GM12878 (cell line): Measurements from ENCODE around the gene TUBB3. TPM values are rescaled to one million over a fixed set of nuclear protein-coding genes. Genes with fewer than 3 reads are reported as not detected.

Source experiments
- ATAC-seq: fragments of 200-7000 bp; cut with Tn5 transposase; 3 replicates; pipeline ENCODE4 v1.9.1; 2020; ENCODE audit warnings: mild to moderate bottlenecking, moderate library complexity
- BruUV-seq: library from RNA; stranded (reverse); fragments of 400-500 nt; replicated peaks from 2 replicates; lab custom pipeline; 2021; lab: Mats Ljungman, UMichigan
- CTCF ChIA-PET: fragments of 300-600 bp; sonication (Branson Sonifier 250); formaldehyde crosslinking; extraction: SDS; loops from one replicate; lab custom pipeline; 2021; ENCODE audit warnings: inconsistent platforms; lab: Yijun Ruan, JAX
- POLR2A ChIA-PET: fragments of 350-600 bp; formaldehyde crosslinking; extraction: SDS; loops from one replicate; lab custom pipeline; 2021; ENCODE audit warnings: inconsistent platforms; lab: Charles Lee
- RAD21 ChIA-PET: fragments of 300-600 bp; sonication (Branson Sonifier 250); formaldehyde crosslinking; loops from one replicate; lab custom pipeline; 2023; ENCODE audit warnings: antibody characterized with exemption; ENCODE audit not compliant: unreplicated experiment; lab: Charles Lee
- SMC1A ChIA-PET: fragments of 300-600 bp; sonication (Branson Sonifier 250); formaldehyde crosslinking; loops from one replicate; lab custom pipeline; 2023; ENCODE audit not compliant: unreplicated experiment, uncharacterized antibody; lab: Charles Lee
- DNase-seq: peaks from one replicate; pipeline ENCODE4 v3.0.0-alpha.2; 2011; ENCODE audit warnings: low read depth, low spot score
- FAIRE-seq: peaks from 3 replicates; lab custom pipeline; 2011; peaks lifted over from hg19 to GRCh38; lab: Jason Lieb, UNC
- H2AFZ ChIP-seq: 2 replicates; pipeline ENCODE4 v1.6.0; 2011; ENCODE audit warnings: low read depth, low read length, control low read depth; ENCODE audit not compliant: control insufficient read depth
- H3K27ac ChIP-seq: 2 replicates; pipeline ENCODE4 v1.5.1; 2011; ENCODE audit warnings: control low read depth; ENCODE audit not compliant: control insufficient read depth, insufficient read depth
- H3K27me3 ChIP-seq, 2 experiments: replicated peaks in 1 of 2; 2 replicates each; pipeline versions ENCODE4 v1.6.0 to v1.6.1; 2011; ENCODE audit warnings: low read length in 1 of 2; ENCODE audit not compliant: control insufficient read depth in 2 of 2, insufficient read depth in 2 of 2
- H3K36me3 ChIP-seq, 2 experiments: 2 replicates each; pipeline ENCODE4 v1.5.1; 2011; ENCODE audit warnings: low read length in 1 of 2; ENCODE audit not compliant: control insufficient read depth in 2 of 2, insufficient read depth in 2 of 2
- H3K4me1 ChIP-seq: 2 replicates; pipeline ENCODE4 v1.6.1; 2011; ENCODE audit warnings: mild to moderate bottlenecking, low read length, moderate library complexity, mixed read lengths; ENCODE audit not compliant: control insufficient read depth, insufficient read depth
- H3K4me2 ChIP-seq: 2 replicates; pipeline ENCODE4 v1.6.0; 2011; ENCODE audit warnings: control low read depth; ENCODE audit not compliant: control insufficient read depth, insufficient read depth
- H3K4me3 ChIP-seq: fragments of 200-600 bp; sonication (generic); 2 replicates; pipeline ENCODE4 v1.5.1; 2016
- H3K79me2 ChIP-seq: 2 replicates; pipeline ENCODE4 v1.6.0; 2011; ENCODE audit warnings: low read length; ENCODE audit not compliant: control insufficient read depth, insufficient read depth
- H3K9ac ChIP-seq: 2 replicates; pipeline ENCODE4 v1.8.0; 2011; ENCODE audit warnings: low read length, control low read depth, mixed read lengths; ENCODE audit not compliant: control insufficient read depth, insufficient read depth
- H3K9me3 ChIP-seq: replicated peaks from 3 replicates; pipeline ENCODE4 v1.5.1; 2011; ENCODE audit warnings: mild to moderate bottlenecking, low read length; ENCODE audit not compliant: control insufficient read depth, insufficient read depth
- H4K20me1 ChIP-seq: 2 replicates; pipeline ENCODE4 v1.6.0; 2011; ENCODE audit not compliant: control insufficient read depth, insufficient read depth
- BCLAF1 ChIP-seq: fragments of 450-650 bp; IDR thresholded peaks from 2 replicates; pipeline ENCODE4 v1.6.1; 2017; ENCODE audit warnings: antibody characterized with exemption, mild to moderate bottlenecking, moderate library complexity
- CREB1 ChIP-seq: IDR thresholded peaks from 2 replicates; pipeline ENCODE4 v1.6.1; 2012; ENCODE audit warnings: low read depth, mild to moderate bottlenecking, inconsistent platforms
- IKZF1 ChIP-seq: fragments of 450-650 bp; conservative IDR thresholded peaks from 2 replicates; pipeline ENCODE4 v1.6.1; 2017; ENCODE audit warnings: antibody characterized with exemption, mild to moderate bottlenecking
- NR2C1 ChIP-seq: fragments of 450-650 bp; IDR thresholded peaks from 2 replicates; pipeline ENCODE4 v1.6.1; 2017; ENCODE audit warnings: antibody characterized with exemption, mild to moderate bottlenecking, moderate library complexity
- RBBP5 ChIP-seq: fragments of 200-600 bp; sonication (generic); conservative IDR thresholded peaks from 2 replicates; pipeline ENCODE4 v1.6.1; 2016
- REST ChIP-seq: IDR thresholded peaks from 2 replicates; pipeline ENCODE4 v1.6.1; 2012; ENCODE audit warnings: mild to moderate bottlenecking, low read depth, low read length
- TCF7 ChIP-seq: IDR thresholded peaks from 2 replicates; pipeline ENCODE4 v1.6.1; 2014; ENCODE audit warnings: antibody characterized with exemption, borderline replicate concordance
- ZNF24 ChIP-seq: fragments of 450-650 bp; IDR thresholded peaks from 2 replicates; pipeline ENCODE4 v1.6.1; 2017; ENCODE audit warnings: antibody characterized with exemption, mild to moderate bottlenecking
- ZSCAN29 ChIP-seq: fragments of 450-650 bp; IDR thresholded peaks from 2 replicates; pipeline ENCODE4 v1.6.1; 2017; ENCODE audit warnings: mild to moderate bottlenecking, moderate library complexity
- WGBS: methylation state at CpG from one replicate; pipeline ENCODE4 v1.1.6; 2016; ENCODE audit warnings: low lambda C conversion rate; ENCODE audit not compliant: insufficient replicate concordance, insufficient coverage; ENCODE audit errors: missing lambda C conversion rate; 5-methylcytosine and 5-hydroxymethylcytosine counted together
- in situ Hi-C: fragments of 300-500 bp; cut with MboI; formaldehyde crosslinking; loops from 9 replicates; pipeline ENCODE4 v1.14.3; 2018; ENCODE audit warnings: mixed read lengths
- intact Hi-C: fragments of 100-400 bp; cut with micrococcal nuclease; formaldehyde crosslinking; loops from one replicate; pipeline ENCODE4 v1.14.2; 2022; ENCODE audit not compliant: unreplicated experiment
- polyA plus RNA-seq, 11 experiments: library from polyadenylated mRNA; depleted of rRNA in 4 of 11; unstranded in 6 of 11; stranded (reverse) in 5 of 11; fragments of >200 nt; fragmentation: Nextera tagmentation in 4 of 11; fragmentation: Illumina TruSeq in 1 of 11; extraction: Ambion mirVana in 4 of 11; extraction: Trizol in 1 of 11; gene quantifications; 1 replicate in 1 of 11; 2 replicates in 10 of 11; pipeline versions ENCODE4 v1.2.1 to v1.2.3, GENCODE V29; 2011 to 2016; ENCODE audit warnings: inconsistent platforms in 2 of 11, missing spikeins in 2 of 11, low read depth in 1 of 11
- total RNA-seq, 4 experiments: library from RNA; depleted of rRNA in 3 of 4; stranded (reverse); fragments of >200 nt in 3 of 4; fragmentation: Illumina TruSeq in 1 of 4; extraction: Trizol in 1 of 4; gene quantifications; 2 replicates each; pipeline versions ENCODE4 v1.2.1 to v1.2.3, GENCODE V29; 2013 to 2021

The TUBB3 gene
- total and polyA plus RNA-seq, 10 of the 15 experiments (the other 5 are each of a cell fraction or from before 2014, with no cell fraction given): 0.09 to 2.5 (median 0.58) TPM; not detected in 1

- H3K27ac ChIP-seq: no peak overlapping the region
- ChIA-PET CTCF (interaction anchor here (0.7 kb wide), 1 partner anchor 15 kb away, joined by 4 read pairs; no protein-coding TSS in a partner anchor), RAD21 (no interaction called here), SMC1A (interaction anchor here (0.9 kb wide), 1 partner anchor 14 kb away, joined by 4 read pairs; no protein-coding TSS in a partner anchor), POLR2A (interaction anchor here (0.7 kb wide), 1 partner anchor 1519 kb away, joined by 3 read pairs; no protein-coding TSS in a partner anchor)
- TF ChIP-seq IKZF1 (no peak), REST (no peak), CREB1 (no peak), NR2C1 (no peak), BCLAF1 (no peak), RBBP5 (no peak), ZNF24 (no peak), ZSCAN29 (no peak), TCF7 (no peak)
- H3K4me1 ChIP-seq: no peaks in the 10 kb centered on the region
- no peak overlapping the region for H2AFZ ChIP-seq
- DNase-seq (no peak), ATAC-seq (no peak), FAIRE-seq (no peak)
- H3K9me3 ChIP-seq: no peaks in the 10 kb centered on the region
- no peak overlapping the region for H3K4me3 ChIP-seq
- intact Hi-C loops (no loop called here), in situ Hi-C loops (no loop called here)
- H3K4me2 ChIP-seq: no peak overlapping the region
- no peaks in the 10 kb centered on the region for H3K27me3 ChIP-seq
- TSS peak; percentile 50 for BruUV-seq
- H4K20me1 ChIP-seq: no peaks in the 10 kb centered on the region
- peaks cover 25 to 33% of the 10 kb centered on the region in 2 experiments for H3K36me3 ChIP-seq
- 91% methylated on average over 10 of the region's 10 CpGs for WGBS
- H3K9ac ChIP-seq: no peak overlapping the region
- no peaks in the 10 kb centered on the region for H3K79me2 ChIP-seq
Measured at GRCh38 chr16:89985219-89985618, 62.1 kb downstream of the TUBB3 start.

Other genes starting within 250 kb of the TUBB3 start
Only the 7 nearest of the 11 such genes appear.
- 46.8 and 57.7 TPM in 2 replicates for gene FANCA, start 106.7 kb upstream of the TUBB3 start, total RNA-seq (2014; rRNA removed)
- 32.0 and 32.1 TPM in 2 replicates for gene FANCA, start 106.7 kb upstream of the TUBB3 start, total RNA-seq (2014; rRNA removed; fragmentation: Illumina TruSeq; extraction: Trizol)
- 64.3 and 84.5 TPM in 2 replicates for gene FANCA, start 106.7 kb upstream of the TUBB3 start, total RNA-seq (2021)
- gene FANCA, start 106.7 kb upstream of the TUBB3 start, polyA plus RNA-seq (2011; rRNA removed): 35.5 and 57.6 TPM in 2 replicates
- gene FANCA, start 106.7 kb upstream of the TUBB3 start, polyA plus RNA-seq (2014; fragmentation: Illumina TruSeq; extraction: Trizol): 30.6 and 54.3 TPM in 2 replicates
- 1 to 10 TPM; 4.7 to 6.9 TPM for gene FANCA, start 106.7 kb upstream of the TUBB3 start, polyA plus RNA-seq (2014; fragmentation: Nextera tagmentation; extraction: Ambion mirVana)
- 79.6 and 95.9 TPM in 2 replicates for gene FANCA, start 106.7 kb upstream of the TUBB3 start, polyA plus RNA-seq (2014; rRNA removed)
- 10 to 100 TPM; 50.4 to 53.4 TPM for gene FANCA, start 106.7 kb upstream of the TUBB3 start, polyA plus RNA-seq (2016; fragmentation: Nextera tagmentation; extraction: Ambion mirVana)
- gene SPIRE2, start 94.9 kb upstream of the TUBB3 start, total RNA-seq (2014; rRNA removed): 0.05 and 0.23 TPM in 2 replicates
- 0.27 and 0.32 TPM in 2 replicates for gene SPIRE2, start 94.9 kb upstream of the TUBB3 start, total RNA-seq (2014; rRNA removed; fragmentation: Illumina TruSeq; extraction: Trizol)
- gene SPIRE2, start 94.9 kb upstream of the TUBB3 start, total RNA-seq (2021): 0.35 and 0.64 TPM in 2 replicates
- 0.04 TPM in 1 of 2 replicates, not detected in the other for gene SPIRE2, start 94.9 kb upstream of the TUBB3 start, polyA plus RNA-seq (2011; rRNA removed)
- gene SPIRE2, start 94.9 kb upstream of the TUBB3 start, polyA plus RNA-seq (2014; fragmentation: Illumina TruSeq; extraction: Trizol): 0.46 and 0.52 TPM in 2 replicates
- under 1 TPM; 0.03 to 0.18 TPM for gene SPIRE2, start 94.9 kb upstream of the TUBB3 start, polyA plus RNA-seq (2014; fragmentation: Nextera tagmentation; extraction: Ambion mirVana)
- 0.05 and 0.28 TPM in 2 replicates for gene SPIRE2, start 94.9 kb upstream of the TUBB3 start, polyA plus RNA-seq (2014; rRNA removed)
- under 1 TPM in 1 of 2 experiments, not detected in 1; 0.56 TPM for gene SPIRE2, start 94.9 kb upstream of the TUBB3 start, polyA plus RNA-seq (2016; fragmentation: Nextera tagmentation; extraction: Ambion mirVana)
- 92.1 and 102 TPM in 2 replicates for gene TCF25, start 49.8 kb upstream of the TUBB3 start, total RNA-seq (2014; rRNA removed)
- gene TCF25, start 49.8 kb upstream of the TUBB3 start, total RNA-seq (2014; rRNA removed; fragmentation: Illumina TruSeq; extraction: Trizol): 47.1 and 52.7 TPM in 2 replicates
- 110 and 130 TPM in 2 replicates for gene TCF25, start 49.8 kb upstream of the TUBB3 start, total RNA-seq (2021)
- gene TCF25, start 49.8 kb upstream of the TUBB3 start, polyA plus RNA-seq (2011; rRNA removed): 70.2 and 87.7 TPM in 2 replicates
- gene TCF25, start 49.8 kb upstream of the TUBB3 start, polyA plus RNA-seq (2014; fragmentation: Illumina TruSeq; extraction: Trizol): 42.7 and 82.1 TPM in 2 replicates
- gene TCF25, start 49.8 kb upstream of the TUBB3 start, polyA plus RNA-seq (2014; fragmentation: Nextera tagmentation; extraction: Ambion mirVana): 10 to 100 TPM in 1 of 2 experiments, 1 to 10 TPM in 1; 8.4 to 22.5 TPM
- gene TCF25, start 49.8 kb upstream of the TUBB3 start, polyA plus RNA-seq (2014; rRNA removed): 119 and 124 TPM in 2 replicates
- 10 to 100 TPM; 91.1 to 96.6 TPM for gene TCF25, start 49.8 kb upstream of the TUBB3 start, polyA plus RNA-seq (2016; fragmentation: Nextera tagmentation; extraction: Ambion mirVana)
- gene MC1R, start 4.5 kb upstream of the TUBB3 start, total RNA-seq (2014; rRNA removed): 0.60 and 0.62 TPM in 2 replicates
- gene MC1R, start 4.5 kb upstream of the TUBB3 start, total RNA-seq (2014; rRNA removed; fragmentation: Illumina TruSeq; extraction: Trizol): 0.28 and 0.40 TPM in 2 replicates
- gene MC1R, start 4.5 kb upstream of the TUBB3 start, total RNA-seq (2021): 0.72 and 1.3 TPM in 2 replicates
- 0.68 and 1.0 TPM in 2 replicates for gene MC1R, start 4.5 kb upstream of the TUBB3 start, polyA plus RNA-seq (2011; rRNA removed)
- gene MC1R, start 4.5 kb upstream of the TUBB3 start, polyA plus RNA-seq (2014; fragmentation: Illumina TruSeq; extraction: Trizol): 0.50 TPM in 1 of 2 replicates, not detected in the other
- gene MC1R, start 4.5 kb upstream of the TUBB3 start, polyA plus RNA-seq (2014; fragmentation: Nextera tagmentation; extraction: Ambion mirVana): under 1 TPM; 0.06 to 0.07 TPM
- gene MC1R, start 4.5 kb upstream of the TUBB3 start, polyA plus RNA-seq (2014; rRNA removed): 1.8 and 2.3 TPM in 2 replicates
- under 1 TPM; 0.18 to 0.40 TPM for gene MC1R, start 4.5 kb upstream of the TUBB3 start, polyA plus RNA-seq (2016; fragmentation: Nextera tagmentation; extraction: Ambion mirVana)
- 88.3 and 98.2 TPM in 2 replicates for gene DEF8, start 25.4 kb downstream of the TUBB3 start, total RNA-seq (2014; rRNA removed)
- gene DEF8, start 25.4 kb downstream of the TUBB3 start, total RNA-seq (2014; rRNA removed; fragmentation: Illumina TruSeq; extraction: Trizol): 35.3 and 38.6 TPM in 2 replicates
- gene DEF8, start 25.4 kb downstream of the TUBB3 start, total RNA-seq (2021): 63.8 and 72.1 TPM in 2 replicates
- gene DEF8, start 25.4 kb downstream of the TUBB3 start, polyA plus RNA-seq (2011; rRNA removed): 14.4 and 27.9 TPM in 2 replicates
- gene DEF8, start 25.4 kb downstream of the TUBB3 start, polyA plus RNA-seq (2014; fragmentation: Illumina TruSeq; extraction: Trizol): 13.5 and 28.8 TPM in 2 replicates
- 10 to 100 TPM; 17.0 to 33.5 TPM for gene DEF8, start 25.4 kb downstream of the TUBB3 start, polyA plus RNA-seq (2014; fragmentation: Nextera tagmentation; extraction: Ambion mirVana)
- 80.6 and 124 TPM in 2 replicates for gene DEF8, start 25.4 kb downstream of the TUBB3 start, polyA plus RNA-seq (2014; rRNA removed)
- 10 to 100 TPM; 63.2 to 64.1 TPM for gene DEF8, start 25.4 kb downstream of the TUBB3 start, polyA plus RNA-seq (2016; fragmentation: Nextera tagmentation; extraction: Ambion mirVana)
- gene DBNDD1, start 96.1 kb downstream of the TUBB3 start, total RNA-seq (2014; rRNA removed): 0.45 and 0.54 TPM in 2 replicates
- gene DBNDD1, start 96.1 kb downstream of the TUBB3 start, total RNA-seq (2014; rRNA removed; fragmentation: Illumina TruSeq; extraction: Trizol): 0.63 and 0.92 TPM in 2 replicates
- gene DBNDD1, start 96.1 kb downstream of the TUBB3 start, total RNA-seq (2021): 1.3 and 1.5 TPM in 2 replicates
- 2.8 and 4.6 TPM in 2 replicates for gene DBNDD1, start 96.1 kb downstream of the TUBB3 start, polyA plus RNA-seq (2011; rRNA removed)
- 0.70 and 0.91 TPM in 2 replicates for gene DBNDD1, start 96.1 kb downstream of the TUBB3 start, polyA plus RNA-seq (2014; fragmentation: Illumina TruSeq; extraction: Trizol)
- gene DBNDD1, start 96.1 kb downstream of the TUBB3 start, polyA plus RNA-seq (2014; fragmentation: Nextera tagmentation; extraction: Ambion mirVana): under 1 TPM; 0.06 to 0.09 TPM
- gene DBNDD1, start 96.1 kb downstream of the TUBB3 start, polyA plus RNA-seq (2014; rRNA removed): 1.4 and 2.4 TPM in 2 replicates
- gene DBNDD1, start 96.1 kb downstream of the TUBB3 start, polyA plus RNA-seq (2016; fragmentation: Nextera tagmentation; extraction: Ambion mirVana): under 1 TPM; 0.28 to 0.48 TPM
- gene PRDM7, start 154.0 kb downstream of the TUBB3 start, total RNA-seq (2014; rRNA removed): not detected in 2 replicates
- gene PRDM7, start 154.0 kb downstream of the TUBB3 start, total RNA-seq (2014; rRNA removed; fragmentation: Illumina TruSeq; extraction: Trizol): not detected in 2 replicates
- gene PRDM7, start 154.0 kb downstream of the TUBB3 start, total RNA-seq (2021): not detected in 2 replicates
- not detected in 2 replicates for gene PRDM7, start 154.0 kb downstream of the TUBB3 start, polyA plus RNA-seq (2011; rRNA removed)
- not detected in 2 replicates for gene PRDM7, start 154.0 kb downstream of the TUBB3 start, polyA plus RNA-seq (2014; fragmentation: Illumina TruSeq; extraction: Trizol)
- not detected for gene PRDM7, start 154.0 kb downstream of the TUBB3 start, polyA plus RNA-seq (2014; fragmentation: Nextera tagmentation; extraction: Ambion mirVana)
- not detected in 2 replicates for gene PRDM7, start 154.0 kb downstream of the TUBB3 start, polyA plus RNA-seq (2014; rRNA removed)
- not detected for gene PRDM7, start 154.0 kb downstream of the TUBB3 start, polyA plus RNA-seq (2016; fragmentation: Nextera tagmentation; extraction: Ambion mirVana)